ENCODE measurements around the gene IFNA1.

DNA sequence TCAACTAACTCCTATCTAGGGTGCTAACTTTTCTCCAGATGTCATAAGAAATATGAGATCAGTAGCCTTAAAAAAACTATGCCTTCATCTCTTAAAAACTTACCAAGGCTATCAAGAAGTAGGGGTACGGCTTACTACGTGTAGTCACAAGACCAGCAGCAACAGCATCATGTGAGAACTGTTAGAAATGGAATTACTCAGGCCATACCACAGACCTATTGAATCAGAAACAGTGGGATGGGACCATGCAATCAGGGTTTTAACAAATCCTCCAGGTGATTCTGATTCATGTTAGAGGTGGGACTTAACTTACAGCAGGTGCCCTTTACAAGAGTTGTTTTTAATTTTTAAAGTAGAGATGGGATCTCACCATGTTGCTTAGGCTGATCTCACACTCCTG lies 37.2 kb downstream of the IFNA1 start:
- TF ChIP-seq, protein P1, sequence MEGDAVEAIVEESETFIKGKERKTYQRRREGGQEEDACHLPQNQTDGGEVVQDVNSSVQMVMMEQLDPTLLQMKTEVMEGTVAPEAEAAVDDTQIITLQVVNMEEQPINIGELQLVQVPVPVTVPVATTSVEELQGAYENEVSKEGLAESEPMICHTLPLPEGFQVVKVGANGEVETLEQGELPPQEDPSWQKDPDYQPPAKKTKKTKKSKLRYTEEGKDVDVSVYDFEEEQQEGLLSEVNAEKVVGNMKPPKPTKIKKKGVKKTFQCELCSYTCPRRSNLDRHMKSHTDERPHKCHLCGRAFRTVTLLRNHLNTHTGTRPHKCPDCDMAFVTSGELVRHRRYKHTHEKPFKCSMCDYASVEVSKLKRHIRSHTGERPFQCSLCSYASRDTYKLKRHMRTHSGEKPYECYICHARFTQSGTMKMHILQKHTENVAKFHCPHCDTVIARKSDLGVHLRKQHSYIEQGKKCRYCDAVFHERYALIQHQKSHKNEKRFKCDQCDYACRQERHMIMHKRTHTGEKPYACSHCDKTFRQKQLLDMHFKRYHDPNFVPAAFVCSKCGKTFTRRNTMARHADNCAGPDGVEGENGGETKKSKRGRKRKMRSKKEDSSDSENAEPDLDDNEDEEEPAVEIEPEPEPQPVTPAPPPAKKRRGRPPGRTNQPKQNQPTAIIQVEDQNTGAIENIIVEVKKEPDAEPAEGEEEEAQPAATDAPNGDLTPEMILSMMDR (tag by site-specific recombination; IDR thresholded peaks at IDR 0.05) = no peak
- TF ChIP-seq YY1 (tag by site-specific recombination; IDR thresholded peaks at IDR 0.05) (no peak), ZNF214 (tag by site-specific recombination; IDR thresholded peaks at IDR 0.05; ENCODE audit: borderline replicate concordance) (no peak), ZNF544 (tag by site-specific recombination; IDR thresholded peaks at IDR 0.05) (no peak), KLF16 (tag by site-specific recombination; IDR thresholded peaks at IDR 0.05) (no peak), ZNF169 (tag by site-specific recombination; IDR thresholded peaks at IDR 0.05) (no peak)
- TF ChIP-seq, protein P2, sequence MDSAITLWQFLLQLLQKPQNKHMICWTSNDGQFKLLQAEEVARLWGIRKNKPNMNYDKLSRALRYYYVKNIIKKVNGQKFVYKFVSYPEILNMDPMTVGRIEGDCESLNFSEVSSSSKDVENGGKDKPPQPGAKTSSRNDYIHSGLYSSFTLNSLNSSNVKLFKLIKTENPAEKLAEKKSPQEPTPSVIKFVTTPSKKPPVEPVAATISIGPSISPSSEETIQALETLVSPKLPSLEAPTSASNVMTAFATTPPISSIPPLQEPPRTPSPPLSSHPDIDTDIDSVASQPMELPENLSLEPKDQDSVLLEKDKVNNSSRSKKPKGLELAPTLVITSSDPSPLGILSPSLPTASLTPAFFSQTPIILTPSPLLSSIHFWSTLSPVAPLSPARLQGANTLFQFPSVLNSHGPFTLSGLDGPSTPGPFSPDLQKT (IDR thresholded peaks at IDR 0.05; ENCODE audit: borderline replicate concordance, low read depth, low read length) = no peak
- TF ChIP-seq, protein P3, sequence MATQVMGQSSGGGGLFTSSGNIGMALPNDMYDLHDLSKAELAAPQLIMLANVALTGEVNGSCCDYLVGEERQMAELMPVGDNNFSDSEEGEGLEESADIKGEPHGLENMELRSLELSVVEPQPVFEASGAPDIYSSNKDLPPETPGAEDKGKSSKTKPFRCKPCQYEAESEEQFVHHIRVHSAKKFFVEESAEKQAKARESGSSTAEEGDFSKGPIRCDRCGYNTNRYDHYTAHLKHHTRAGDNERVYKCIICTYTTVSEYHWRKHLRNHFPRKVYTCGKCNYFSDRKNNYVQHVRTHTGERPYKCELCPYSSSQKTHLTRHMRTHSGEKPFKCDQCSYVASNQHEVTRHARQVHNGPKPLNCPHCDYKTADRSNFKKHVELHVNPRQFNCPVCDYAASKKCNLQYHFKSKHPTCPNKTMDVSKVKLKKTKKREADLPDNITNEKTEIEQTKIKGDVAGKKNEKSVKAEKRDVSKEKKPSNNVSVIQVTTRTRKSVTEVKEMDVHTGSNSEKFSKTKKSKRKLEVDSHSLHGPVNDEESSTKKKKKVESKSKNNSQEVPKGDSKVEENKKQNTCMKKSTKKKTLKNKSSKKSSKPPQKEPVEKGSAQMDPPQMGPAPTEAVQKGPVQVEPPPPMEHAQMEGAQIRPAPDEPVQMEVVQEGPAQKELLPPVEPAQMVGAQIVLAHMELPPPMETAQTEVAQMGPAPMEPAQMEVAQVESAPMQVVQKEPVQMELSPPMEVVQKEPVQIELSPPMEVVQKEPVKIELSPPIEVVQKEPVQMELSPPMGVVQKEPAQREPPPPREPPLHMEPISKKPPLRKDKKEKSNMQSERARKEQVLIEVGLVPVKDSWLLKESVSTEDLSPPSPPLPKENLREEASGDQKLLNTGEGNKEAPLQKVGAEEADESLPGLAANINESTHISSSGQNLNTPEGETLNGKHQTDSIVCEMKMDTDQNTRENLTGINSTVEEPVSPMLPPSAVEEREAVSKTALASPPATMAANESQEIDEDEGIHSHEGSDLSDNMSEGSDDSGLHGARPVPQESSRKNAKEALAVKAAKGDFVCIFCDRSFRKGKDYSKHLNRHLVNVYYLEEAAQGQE (tag by site-specific recombination; IDR thresholded peaks at IDR 0.05) = no peak
- TF ChIP-seq, protein P4, sequence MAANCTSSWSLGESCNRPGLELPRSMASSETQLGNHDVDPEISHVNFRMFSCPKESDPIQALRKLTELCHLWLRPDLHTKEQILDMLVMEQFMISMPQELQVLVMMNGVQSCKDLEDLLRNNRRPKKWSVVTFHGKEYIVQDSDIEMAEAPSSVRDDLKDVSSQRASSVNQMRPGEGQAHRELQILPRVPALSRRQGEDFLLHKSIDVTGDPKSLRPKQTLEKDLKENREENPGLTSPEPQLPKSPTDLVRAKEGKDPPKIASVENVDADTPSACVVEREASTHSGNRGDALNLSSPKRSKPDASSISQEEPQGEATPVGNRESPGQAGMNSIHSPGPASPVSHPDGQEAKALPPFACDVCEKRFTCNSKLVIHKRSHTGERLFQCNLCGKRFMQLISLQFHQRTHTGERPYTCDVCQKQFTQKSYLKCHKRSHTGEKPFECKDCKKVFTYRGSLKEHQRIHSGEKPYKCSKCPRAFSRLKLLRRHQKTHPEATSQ (tag by site-specific recombination; IDR thresholded peaks at IDR 0.05) = no peak
- TF ChIP-seq, protein P5, sequence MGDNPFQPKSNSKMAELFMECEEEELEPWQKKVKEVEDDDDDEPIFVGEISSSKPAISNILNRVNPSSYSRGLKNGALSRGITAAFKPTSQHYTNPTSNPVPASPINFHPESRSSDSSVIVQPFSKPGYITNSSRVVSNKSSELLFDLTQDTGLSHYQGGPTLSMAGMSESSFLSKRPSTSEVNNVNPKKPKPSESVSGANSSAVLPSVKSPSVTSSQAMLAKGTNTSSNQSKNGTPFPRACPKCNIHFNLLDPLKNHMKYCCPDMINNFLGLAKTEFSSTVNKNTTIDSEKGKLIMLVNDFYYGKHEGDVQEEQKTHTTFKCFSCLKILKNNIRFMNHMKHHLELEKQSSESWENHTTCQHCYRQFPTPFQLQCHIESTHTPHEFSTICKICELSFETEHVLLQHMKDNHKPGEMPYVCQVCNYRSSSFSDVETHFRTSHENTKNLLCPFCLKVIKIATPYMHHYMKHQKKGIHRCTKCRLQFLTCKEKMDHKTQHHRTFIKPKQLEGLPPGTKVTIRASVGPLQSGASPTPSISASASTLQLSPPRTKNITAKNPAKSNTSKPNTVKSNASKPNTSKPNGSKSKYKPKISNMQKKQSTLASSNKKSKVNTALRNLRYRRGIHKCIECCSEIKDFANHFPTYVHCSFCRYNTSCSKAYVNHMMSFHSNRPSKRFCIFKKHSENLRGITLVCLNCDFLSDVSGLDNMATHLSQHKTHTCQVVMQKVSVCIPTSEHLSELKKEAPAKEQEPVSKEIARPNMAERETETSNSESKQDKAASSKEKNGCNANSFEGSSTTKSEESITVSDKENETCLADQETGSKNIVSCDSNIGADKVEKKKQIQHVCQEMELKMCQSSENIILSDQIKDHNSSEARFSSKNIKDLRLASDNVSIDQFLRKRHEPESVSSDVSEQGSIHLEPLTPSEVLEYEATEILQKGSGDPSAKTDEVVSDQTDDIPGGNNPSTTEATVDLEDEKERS (tag by site-specific recombination; IDR thresholded peaks at IDR 0.05) = no peak
- TF ChIP-seq, protein P6, sequence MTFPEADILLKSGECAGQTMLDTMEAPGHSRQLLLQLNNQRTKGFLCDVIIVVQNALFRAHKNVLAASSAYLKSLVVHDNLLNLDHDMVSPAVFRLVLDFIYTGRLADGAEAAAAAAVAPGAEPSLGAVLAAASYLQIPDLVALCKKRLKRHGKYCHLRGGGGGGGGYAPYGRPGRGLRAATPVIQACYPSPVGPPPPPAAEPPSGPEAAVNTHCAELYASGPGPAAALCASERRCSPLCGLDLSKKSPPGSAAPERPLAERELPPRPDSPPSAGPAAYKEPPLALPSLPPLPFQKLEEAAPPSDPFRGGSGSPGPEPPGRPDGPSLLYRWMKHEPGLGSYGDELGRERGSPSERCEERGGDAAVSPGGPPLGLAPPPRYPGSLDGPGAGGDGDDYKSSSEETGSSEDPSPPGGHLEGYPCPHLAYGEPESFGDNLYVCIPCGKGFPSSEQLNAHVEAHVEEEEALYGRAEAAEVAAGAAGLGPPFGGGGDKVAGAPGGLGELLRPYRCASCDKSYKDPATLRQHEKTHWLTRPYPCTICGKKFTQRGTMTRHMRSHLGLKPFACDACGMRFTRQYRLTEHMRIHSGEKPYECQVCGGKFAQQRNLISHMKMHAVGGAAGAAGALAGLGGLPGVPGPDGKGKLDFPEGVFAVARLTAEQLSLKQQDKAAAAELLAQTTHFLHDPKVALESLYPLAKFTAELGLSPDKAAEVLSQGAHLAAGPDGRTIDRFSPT (tag by site-specific recombination; IDR thresholded peaks at IDR 0.05) = no peak

All from HEK293 (cell line).